ENCODE measurements around the gene DGKQ. TPM values are rescaled to one million over a fixed set of nuclear protein-coding genes. Genes with fewer than 3 reads are reported as not detected.

DGKQ gene
- total RNA-seq, 1 donor, result 11.2 TPM

- no peak overlapping the region for H3K4me3 ChIP-seq (ENCODE audit: low read depth, low read length)
- no peak for TF ChIP-seq CTCF (IDR thresholded peaks at IDR 0.05; ENCODE audit: insufficient read depth, low read depth, low read length)
- DNase-seq (ENCODE audit: low read depth), result no peak
Observed at GRCh38 chr4:966266-967112, 6.9 kb downstream of the DGKQ start.

- no peak for TF ChIP-seq CTCF (IDR thresholded peaks at IDR 0.05; ENCODE audit: insufficient read depth, low read depth, low read length)
- no peak overlapping the region for H3K4me3 ChIP-seq (ENCODE audit: low read depth, low read length)
- DNase-seq (ENCODE audit: low read depth), result no peak
Observed at GRCh38 chr4:965766-966134, 7.6 kb downstream of the DGKQ start.

GRCh38 chr4:965048-965765, 8.2 kb downstream of the DGKQ start:
- no peak for TF ChIP-seq CTCF (IDR thresholded peaks at IDR 0.05; ENCODE audit: insufficient read depth, low read depth, low read length)
- DNase-seq (ENCODE audit: low read depth), result no peak
- no peak overlapping the region for H3K4me3 ChIP-seq (ENCODE audit: low read depth, low read length)

GRCh38 chr4:964346-965025, 8.9 kb downstream of the DGKQ start:
- no peak for TF ChIP-seq CTCF (IDR thresholded peaks at IDR 0.05; ENCODE audit: insufficient read depth, low read depth, low read length)
- DNase-seq (ENCODE audit: low read depth), result no peak
- H3K4me3 ChIP-seq (ENCODE audit: low read depth, low read length), result no peak overlapping the region

- TF ChIP-seq CTCF (IDR thresholded peaks at IDR 0.05; ENCODE audit: insufficient read depth, low read depth, low read length), result no peak
Observed at GRCh38 chr4:963276-964225, 9.8 kb downstream of the DGKQ start.

More at GRCh38 chr4:963276-964225, 9.8 kb downstream of the DGKQ start:
- no peak for DNase-seq (ENCODE audit: low read depth)
- H3K4me3 ChIP-seq (ENCODE audit: low read depth, low read length), result no peak overlapping the region

Data from fibroblast of villous mesenchyme (primary cell).